GM23248 (cell line): Measurements from ENCODE around the gene NPR2. TPM values are rescaled to one million over a fixed set of nuclear protein-coding genes. Genes with fewer than 3 reads are reported as not detected.

Source experiments
- DNase-seq: peaks from one replicate; pipeline ENCODE4 v3.0.0-alpha.2; 2015
- H2AFZ ChIP-seq: fragments of 200-600 bp; sonication (generic); 2 replicates; pipeline ENCODE4 v1.6.1; 2016; ENCODE audit warnings: antibody characterized with exemption
- H3F3A ChIP-seq: fragments of 200-600 bp; sonication (generic); 2 replicates; pipeline ENCODE4 v1.6.1; 2016; ENCODE audit warnings: mild to moderate bottlenecking, antibody characterized with exemption, mixed run types; ENCODE audit not compliant: insufficient read depth
- H3K27ac ChIP-seq: fragments of 200-600 bp; sonication (generic); 2 replicates; pipeline ENCODE4 v1.5.1; 2016; ENCODE audit warnings: mild to moderate bottlenecking
- H3K27me3 ChIP-seq: fragments of 200-600 bp; sonication (generic); replicated peaks from 2 replicates; pipeline ENCODE4 v1.6.1; 2016; ENCODE audit warnings: mild to moderate bottlenecking; ENCODE audit not compliant: insufficient read depth
- H3K36me3 ChIP-seq: fragments of 200-600 bp; sonication (generic); 2 replicates; pipeline ENCODE4 v1.6.1; 2016; ENCODE audit warnings: low read depth, mild to moderate bottlenecking
- H3K4me1 ChIP-seq: fragments of 200-600 bp; sonication (generic); 2 replicates; pipeline ENCODE4 v1.6.1; 2016; ENCODE audit warnings: mild to moderate bottlenecking; ENCODE audit not compliant: insufficient read depth
- H3K4me2 ChIP-seq: fragments of 200-600 bp; sonication (generic); one replicate; pipeline ENCODE4 v1.6.1; 2016; ENCODE audit warnings: mild to moderate bottlenecking; ENCODE audit not compliant: unreplicated experiment
- H3K4me3 ChIP-seq: fragments of 200-600 bp; sonication (generic); 2 replicates; pipeline ENCODE4 v1.5.1; 2016; ENCODE audit warnings: mild to moderate bottlenecking
- H3K79me2 ChIP-seq: fragments of 200-600 bp; sonication (generic); 2 replicates; pipeline ENCODE4 v1.6.1; 2016; ENCODE audit warnings: mild to moderate bottlenecking; ENCODE audit not compliant: insufficient read depth
- H3K9ac ChIP-seq: fragments of 200-600 bp; sonication (generic); 2 replicates; pipeline ENCODE4 v1.6.1; 2016; ENCODE audit warnings: mild to moderate bottlenecking
- H3K9me2 ChIP-seq: fragments of 200-600 bp; sonication (generic); 2 replicates; pipeline ENCODE4 v1.6.1; 2016; ENCODE audit warnings: mixed run types, mild to moderate bottlenecking, moderate library complexity; ENCODE audit not compliant: insufficient read depth
- H3K9me3 ChIP-seq: fragments of 200-600 bp; sonication (generic); one replicate; pipeline ENCODE4 v1.6.1; 2017; ENCODE audit warnings: low read depth
- H4K20me1 ChIP-seq: fragments of 200-600 bp; sonication (generic); 2 replicates; pipeline ENCODE4 v1.6.0; 2016; ENCODE audit not compliant: insufficient read depth
- EZH2 ChIP-seq: fragments of 200-600 bp; sonication (generic); IDR thresholded peaks from 2 replicates; pipeline ENCODE4 v1.6.1; 2018; ENCODE audit warnings: antibody characterized with exemption, mild to moderate bottlenecking; ENCODE audit not compliant: insufficient read depth, poor library complexity, severe bottlenecking
- EZH2phosphoT487 ChIP-seq: fragments of 200-600 bp; sonication (generic); IDR thresholded peaks from 2 replicates; pipeline ENCODE4 v1.6.1; 2018; ENCODE audit warnings: antibody characterized with exemption, moderate library complexity, mild to moderate bottlenecking, low read depth; ENCODE audit not compliant: insufficient read depth
- WGBS, 2 experiments: methylation state at CpG; one replicate each; pipeline ENCODE4 v1.1.6; 2015 to 2017; ENCODE audit warnings: low lambda C conversion rate in 2 of 2, low coverage in 1 of 2; ENCODE audit errors: missing lambda C conversion rate in 2 of 2; 5-methylcytosine and 5-hydroxymethylcytosine counted together
- in situ Hi-C: fragments of 300-500 bp; cut with MboI; formaldehyde crosslinking; loops from 2 replicates; pipeline ENCODE4 v1.15.0; 2020
- polyA plus RNA-seq: library from polyadenylated mRNA; unstranded; fragments of >200 nt; fragmentation: Nextera tagmentation; extraction: Ambion mirVana; gene quantifications from 2 replicates; pipeline ENCODE4 v1.2.1, GENCODE V29; 2016
- total RNA-seq: library from RNA; depleted of rRNA; stranded (reverse); fragments of >200 nt; shearing (Covaris generic); gene quantifications from 2 replicates; pipeline ENCODE4 v1.2.3, GENCODE V29; 2014

The NPR2 gene
- total and polyA plus RNA-seq, 2 experiments from 2014 or later: 11.8 to 26.9 TPM

DNA sequence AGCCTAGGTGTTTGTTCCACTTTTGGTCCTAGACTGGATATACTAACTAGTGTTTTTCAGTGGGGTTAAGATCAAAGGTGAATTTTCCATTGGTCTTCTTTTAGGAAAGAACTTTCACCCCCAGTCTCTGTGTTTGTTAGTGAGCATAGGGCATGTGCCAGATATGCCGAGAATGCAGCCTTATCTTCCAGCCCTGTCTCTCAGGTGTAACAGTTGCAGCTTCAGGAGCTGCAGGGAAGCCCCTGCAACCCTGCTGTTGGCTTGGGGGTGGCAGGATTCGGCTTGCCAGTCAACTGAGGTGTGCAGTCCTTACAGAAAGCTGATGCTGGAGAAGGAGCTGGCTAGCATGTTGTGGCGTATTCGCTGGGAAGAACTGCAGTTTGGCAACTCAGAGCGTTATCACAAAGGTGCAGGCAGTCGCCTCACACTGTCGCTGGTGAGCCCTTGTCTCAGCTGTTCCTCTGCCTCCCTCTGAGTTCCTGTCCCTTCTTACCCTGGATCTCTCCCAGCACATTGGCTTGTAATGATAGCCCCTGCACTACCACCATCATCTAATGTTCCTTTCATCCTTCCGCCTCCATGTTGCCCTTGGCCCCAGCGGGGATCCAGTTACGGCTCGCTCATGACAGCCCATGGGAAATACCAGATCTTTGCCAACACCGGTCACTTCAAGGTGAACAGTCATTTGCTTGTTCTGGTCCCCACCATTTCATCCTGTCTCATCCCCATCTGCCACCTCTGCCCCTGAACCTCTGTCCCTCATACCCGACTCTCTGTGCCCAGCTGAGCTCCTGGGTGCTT lies 10.1 kb downstream of the NPR2 start:
- H3K4me2 ChIP-seq: no peak overlapping the region
- peaks cover 16% of the 10 kb centered on the region for H3K36me3 ChIP-seq
- peaks cover 20% of the 10 kb centered on the region for H3F3A ChIP-seq
- in situ Hi-C loops: no loop called here
- no peak overlapping the region for H3K4me3 ChIP-seq
- no peak for DNase-seq
- H2AFZ ChIP-seq: no peak overlapping the region
- H4K20me1 ChIP-seq: no peaks in the 10 kb centered on the region
- 95 to 96% methylated on average over 13 of the region's 13 CpGs for WGBS, 2 experiments
- no peaks in the 10 kb centered on the region for H3K27me3 ChIP-seq
- peaks cover 9% of the 10 kb centered on the region for H3K79me2 ChIP-seq
- H3K27ac ChIP-seq: no peak overlapping the region
- peaks cover 13% of the 10 kb centered on the region for H3K4me1 ChIP-seq
- no peak for TF ChIP-seq EZH2phosphoT487
- TF ChIP-seq EZH2: no peak
- H3K9ac ChIP-seq: no peak overlapping the region
- no peaks in the 10 kb centered on the region for H3K9me2 ChIP-seq
- H3K9me3 ChIP-seq: no peaks in the 10 kb centered on the region

DNA sequence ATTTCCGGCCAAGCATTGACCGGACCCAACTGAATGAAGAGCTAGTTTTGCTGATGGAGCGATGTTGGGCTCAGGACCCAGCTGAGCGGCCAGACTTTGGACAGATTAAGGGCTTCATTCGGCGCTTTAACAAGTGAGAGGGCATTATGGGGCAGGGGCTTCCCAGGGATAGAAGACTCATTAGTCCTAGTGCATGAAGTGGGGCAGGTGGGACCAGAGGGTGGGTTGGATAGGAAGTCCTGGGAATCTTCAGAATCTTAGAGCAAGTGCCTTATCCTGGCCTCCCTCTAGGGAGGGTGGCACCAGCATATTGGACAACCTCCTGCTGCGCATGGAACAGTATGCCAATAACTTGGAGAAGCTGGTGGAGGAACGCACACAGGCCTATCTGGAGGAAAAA lies 14.7 kb downstream of the NPR2 start:
- no peaks in the 10 kb centered on the region for H4K20me1 ChIP-seq
- H3K4me1 ChIP-seq: no peaks in the 10 kb centered on the region
- H3K36me3 ChIP-seq: peaks cover 16% of the 10 kb centered on the region
- no peak for DNase-seq
- no peaks in the 10 kb centered on the region for H3K9me3 ChIP-seq
- H3K9me2 ChIP-seq: no peaks in the 10 kb centered on the region
- no peak overlapping the region for H2AFZ ChIP-seq
- TF ChIP-seq EZH2: no peak
- TF ChIP-seq EZH2phosphoT487: no peak
- no peak overlapping the region for H3K4me2 ChIP-seq
- in situ Hi-C loops: no loop called here
- no peaks in the 10 kb centered on the region for H3K79me2 ChIP-seq
- H3F3A ChIP-seq: no peaks in the 10 kb centered on the region
- H3K27ac ChIP-seq: no peak overlapping the region
- no peak overlapping the region for H3K9ac ChIP-seq
- no peaks in the 10 kb centered on the region for H3K27me3 ChIP-seq
- WGBS, 2 experiments: 95 to 96% methylated on average over 8 of the region's 8 CpGs
- no peak overlapping the region for H3K4me3 ChIP-seq

DNA sequence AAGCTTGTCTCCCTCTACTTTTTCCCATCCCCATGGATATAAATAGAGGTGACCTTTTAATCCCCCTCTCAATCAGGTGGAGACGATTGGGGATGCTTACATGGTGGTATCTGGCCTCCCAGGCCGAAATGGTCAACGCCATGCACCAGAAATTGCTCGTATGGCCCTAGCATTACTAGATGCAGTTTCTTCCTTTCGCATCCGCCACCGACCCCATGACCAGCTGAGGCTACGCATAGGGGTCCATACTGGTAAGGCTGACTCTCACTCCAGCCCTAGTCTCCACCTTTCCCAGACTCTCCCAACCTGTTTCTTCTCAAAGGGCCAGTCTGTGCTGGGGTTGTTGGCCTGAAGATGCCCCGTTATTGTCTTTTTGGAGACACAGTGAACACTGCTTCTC lies 17.0 kb downstream of the NPR2 start:
- no peaks in the 10 kb centered on the region for H3K27me3 ChIP-seq
- H3K9me3 ChIP-seq: no peaks in the 10 kb centered on the region
- H3K4me1 ChIP-seq: no peaks in the 10 kb centered on the region
- no peak overlapping the region for H2AFZ ChIP-seq
- H3K79me2 ChIP-seq: no peaks in the 10 kb centered on the region
- 0 out of 2 replicates have a peak, but pooled peaks cover under 1% of the 10 kb centered on the region for H3F3A ChIP-seq
- peaks cover 4% of the 10 kb centered on the region; the same call in 1 of the 2 replicates for H3K36me3 ChIP-seq
- H3K9ac ChIP-seq: no peak overlapping the region
- H4K20me1 ChIP-seq: no peaks in the 10 kb centered on the region
- no peak overlapping the region for H3K4me3 ChIP-seq
- no peak for DNase-seq
- H3K4me2 ChIP-seq: no peak overlapping the region
- TF ChIP-seq EZH2phosphoT487 (no peak), EZH2 (no peak)
- no peaks in the 10 kb centered on the region for H3K9me2 ChIP-seq
- no peak overlapping the region for H3K27ac ChIP-seq
- in situ Hi-C loops: no loop called here
- WGBS, 2 experiments: 88 to 89% methylated on average over 9 of the region's 9 CpGs

DNA sequence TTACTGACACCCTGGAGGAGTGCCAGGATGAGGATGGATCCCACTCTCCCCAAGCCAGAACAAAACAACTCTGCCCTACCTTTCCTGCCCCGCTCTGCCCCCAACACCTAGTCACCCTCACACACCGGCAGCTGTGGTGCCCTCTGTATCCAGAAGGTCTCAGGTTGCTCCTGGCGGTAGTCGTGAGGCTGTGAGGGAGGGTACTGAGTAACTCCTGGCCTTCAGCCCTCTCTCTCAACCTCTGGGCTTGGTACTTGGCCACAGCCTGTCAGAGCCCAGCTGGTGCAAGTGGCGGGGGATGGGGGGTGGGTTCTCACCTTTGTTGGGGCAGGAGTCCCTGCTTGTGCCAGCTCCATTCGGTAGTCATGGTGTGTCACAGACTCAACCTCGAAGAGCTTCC lies 18.7 kb downstream of the NPR2 start:
- Histone ChIP-seq H3K27ac (no peak overlapping the region), H3K4me2 (no peak overlapping the region), H2AFZ (no peak overlapping the region), H4K20me1 (no peaks in the 10 kb centered on the region), H3K9me3 (no peaks in the 10 kb centered on the region), H3K27me3 (no peaks in the 10 kb centered on the region), H3K9me2 (no peaks in the 10 kb centered on the region), H3K36me3 (no peaks in the 10 kb centered on the region), H3K9ac (no peak overlapping the region), H3K4me3 (no peak overlapping the region), H3F3A (peaks cover 10% of the 10 kb centered on the region; the same call in 1 of the 2 replicates), H3K4me1 (peaks cover 4% of the 10 kb centered on the region), H3K79me2 (no peaks in the 10 kb centered on the region)
- in situ Hi-C loops: no loop called here
- DNase-seq: no peak
- no peak for TF ChIP-seq EZH2
- TF ChIP-seq EZH2phosphoT487: no peak
- WGBS, 2 experiments: 84 to 87% methylated on average over 7 of the region's 7 CpGs
